Uterus (tissue), 4 donors: ENCODE data around the gene TRIM50. TPM values are rescaled to one million over a fixed set of nuclear protein-coding genes. Genes with fewer than 3 reads are reported as not detected.

Experiments used
- DNase-seq, 2 donors: peaks; one replicate each; pipeline ENCODE4 v3.0.0-alpha.2; 2019 to 2020
- H3K27ac ChIP-seq, 2 donors: fragments of 200-600 bp; sonication (generic); 1 replicate in 1 of 2; 2 replicates in 1 of 2; pipeline ENCODE4 v1.5.1; 2016 to 2018
- H3K27me3 ChIP-seq, 2 donors: fragments of 200-600 bp; sonication (generic); one replicate each; pipeline ENCODE4 v1.5.1; 2018 to 2019; ENCODE audit warnings: control low read depth in 1 of 2
- H3K36me3 ChIP-seq, 2 donors: fragments of 200-600 bp; sonication (generic); one replicate each; pipeline ENCODE4 v1.5.1; 2019; ENCODE audit warnings: control low read depth in 1 of 2
- H3K4me1 ChIP-seq, 2 donors: fragments of 200-600 bp; sonication (generic); one replicate each; pipeline ENCODE4 v1.5.1; 2018 to 2019; ENCODE audit warnings: control low read depth in 1 of 2
- H3K4me3 ChIP-seq, 2 donors: fragments of 200-600 bp; sonication (generic); 1 replicate in 1 of 2; 2 replicates in 1 of 2; pipeline ENCODE4 v1.5.1; 2018 to 2019; ENCODE audit warnings: mild to moderate bottlenecking in 1 of 2
- H3K9me3 ChIP-seq, 2 donors: fragments of 200-600 bp; sonication (generic); one replicate each; pipeline ENCODE4 v1.5.1; 2019; ENCODE audit warnings: control low read depth in 1 of 2
- POLR2A ChIP-seq, 2 donors: fragments of 450-650 bp; IDR thresholded peaks; one replicate each; pipeline ENCODE4 v1.6.1; 2016; ENCODE audit warnings: antibody characterized with exemption in 2 of 2, mild to moderate bottlenecking in 1 of 2, moderate library complexity in 1 of 2
- intact Hi-C: fragments of 100-400 bp; cut with DNase I; formaldehyde crosslinking; loops from one replicate; pipeline ENCODE4 v1.15.1; 2023; ENCODE audit warnings: low total_unique reads
- total RNA-seq, 4 donors: library from RNA; depleted of rRNA in 3 of 4; stranded (reverse); fragments of >200 nt in 3 of 4; gene quantifications; one replicate each; pipeline versions ENCODE4 v1.1.0 to v1.2.4, GENCODE V29; 2014 to 2023
- TF ChIP-seq, protein P1 (sequence below), 4 experiments: fragments of 200-600 bp in 2 of 4; fragments of 450-650 bp in 2 of 4; sonication (generic) in 2 of 4; IDR thresholded peaks; one replicate each; pipeline ENCODE4 v1.5.1; 2016 to 2019; ENCODE audit warnings: antibody characterized with exemption in 4 of 4, mild to moderate bottlenecking in 2 of 4, moderate library complexity in 1 of 4
- donor health status: DM: yes; HTN: yes; CAD: no.

TRIM50 gene
- total RNA-seq, 4 donors from 2014 or later = 0.21 TPM; not detected in 3

GRCh38 chr7:73343671-73344380 lies 15.9 kb upstream of the TRIM50 start:
- Histone ChIP-seq H3K9me3 (no peaks in the 10 kb centered on the region), H3K36me3 (no peaks in the 10 kb centered on the region), H3K27ac (no peak overlapping the region), H3K27me3 (no peaks in the 10 kb centered on the region), H3K4me3 (no peak overlapping the region), H3K4me1 (no peaks in the 10 kb centered on the region)
- no peak for DNase-seq
- TF ChIP-seq, protein P1, sequence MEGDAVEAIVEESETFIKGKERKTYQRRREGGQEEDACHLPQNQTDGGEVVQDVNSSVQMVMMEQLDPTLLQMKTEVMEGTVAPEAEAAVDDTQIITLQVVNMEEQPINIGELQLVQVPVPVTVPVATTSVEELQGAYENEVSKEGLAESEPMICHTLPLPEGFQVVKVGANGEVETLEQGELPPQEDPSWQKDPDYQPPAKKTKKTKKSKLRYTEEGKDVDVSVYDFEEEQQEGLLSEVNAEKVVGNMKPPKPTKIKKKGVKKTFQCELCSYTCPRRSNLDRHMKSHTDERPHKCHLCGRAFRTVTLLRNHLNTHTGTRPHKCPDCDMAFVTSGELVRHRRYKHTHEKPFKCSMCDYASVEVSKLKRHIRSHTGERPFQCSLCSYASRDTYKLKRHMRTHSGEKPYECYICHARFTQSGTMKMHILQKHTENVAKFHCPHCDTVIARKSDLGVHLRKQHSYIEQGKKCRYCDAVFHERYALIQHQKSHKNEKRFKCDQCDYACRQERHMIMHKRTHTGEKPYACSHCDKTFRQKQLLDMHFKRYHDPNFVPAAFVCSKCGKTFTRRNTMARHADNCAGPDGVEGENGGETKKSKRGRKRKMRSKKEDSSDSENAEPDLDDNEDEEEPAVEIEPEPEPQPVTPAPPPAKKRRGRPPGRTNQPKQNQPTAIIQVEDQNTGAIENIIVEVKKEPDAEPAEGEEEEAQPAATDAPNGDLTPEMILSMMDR (IDR thresholded peaks at IDR 0.05) = no peak
- TF ChIP-seq POLR2A (IDR thresholded peaks at IDR 0.05) = no peak
- intact Hi-C loops = no loop called here

DNA sequence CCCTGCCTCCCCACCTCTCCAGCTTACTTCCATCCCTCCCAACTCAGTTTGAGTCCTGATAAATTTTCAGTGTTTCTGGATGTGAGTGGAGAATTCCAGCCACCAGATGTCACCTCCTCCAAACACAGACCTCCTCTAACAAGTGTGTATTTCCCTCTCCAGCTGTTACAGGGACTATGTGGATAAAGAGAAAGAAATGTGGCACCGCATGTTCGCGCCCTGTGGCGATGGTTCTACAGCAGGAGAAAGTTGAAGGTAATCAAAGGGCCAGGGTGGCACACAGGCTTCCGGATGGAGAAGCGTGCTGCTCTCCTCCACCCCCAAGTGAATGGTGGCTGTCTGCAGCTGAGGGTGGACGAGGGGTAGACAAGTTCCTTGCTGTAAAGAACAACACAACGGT lies 14.8 kb upstream of the TRIM50 start:
- Histone ChIP-seq H3K27me3 (no peaks in the 10 kb centered on the region), H3K4me1 (no peaks in the 10 kb centered on the region), H3K27ac (no peak overlapping the region), H3K4me3 (no peak overlapping the region), H3K9me3 (no peaks in the 10 kb centered on the region), H3K36me3 (no peaks in the 10 kb centered on the region)
- DNase-seq = peak; percentile 21 to 25
- intact Hi-C loops = no loop called here
- TF ChIP-seq POLR2A (IDR thresholded peaks at IDR 0.05) = no peak
- TF ChIP-seq, protein P1 (IDR thresholded peaks at IDR 0.05) = peak; percentile 42 to 68 (median 49)

DNA sequence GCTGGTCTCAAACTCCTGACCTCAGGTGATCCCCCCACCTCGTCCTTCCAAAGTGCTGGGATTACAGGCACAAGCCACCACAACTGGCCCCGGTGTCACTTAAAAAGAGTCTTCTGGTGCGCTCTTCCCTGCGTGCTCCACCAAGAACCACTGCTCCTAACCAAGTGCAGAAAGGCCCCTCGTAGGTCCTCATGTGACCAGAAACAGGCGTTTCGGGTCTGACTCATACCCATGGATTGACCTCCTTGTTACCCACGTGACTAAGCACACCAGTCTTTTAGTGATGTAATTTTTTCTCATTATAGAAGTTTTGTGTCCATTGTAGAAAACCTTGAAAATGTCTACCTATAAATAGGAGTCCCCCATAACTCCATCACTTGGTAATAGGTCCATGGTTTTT lies 14.0 kb upstream of the TRIM50 start:
- TF ChIP-seq POLR2A (IDR thresholded peaks at IDR 0.05) = no peak
- TF ChIP-seq, protein P1 (IDR thresholded peaks at IDR 0.05) = no peak
- no peaks in the 10 kb centered on the region for H3K4me1 ChIP-seq
- no peak overlapping the region for H3K27ac ChIP-seq
- H3K27me3 ChIP-seq = no peaks in the 10 kb centered on the region
- no peak overlapping the region for H3K4me3 ChIP-seq
- DNase-seq = no peak
- intact Hi-C loops = no loop called here
- no peaks in the 10 kb centered on the region for H3K9me3 ChIP-seq
- H3K36me3 ChIP-seq = no peaks in the 10 kb centered on the region

- no peaks in the 10 kb centered on the region for H3K4me1 ChIP-seq
- no peaks in the 10 kb centered on the region for H3K9me3 ChIP-seq
- no peak for TF ChIP-seq POLR2A (IDR thresholded peaks at IDR 0.05)
- TF ChIP-seq, protein P1 (IDR thresholded peaks at IDR 0.05) = no peak
- no peak for DNase-seq
- no peaks in the 10 kb centered on the region for H3K27me3 ChIP-seq
- no peak overlapping the region for H3K27ac ChIP-seq
- H3K4me3 ChIP-seq = no peak overlapping the region
- H3K36me3 ChIP-seq = no peaks in the 10 kb centered on the region
- intact Hi-C loops = no loop called here
Observed at GRCh38 chr7:73340514-73340913, 12.6 kb upstream of the TRIM50 start.

DNA sequence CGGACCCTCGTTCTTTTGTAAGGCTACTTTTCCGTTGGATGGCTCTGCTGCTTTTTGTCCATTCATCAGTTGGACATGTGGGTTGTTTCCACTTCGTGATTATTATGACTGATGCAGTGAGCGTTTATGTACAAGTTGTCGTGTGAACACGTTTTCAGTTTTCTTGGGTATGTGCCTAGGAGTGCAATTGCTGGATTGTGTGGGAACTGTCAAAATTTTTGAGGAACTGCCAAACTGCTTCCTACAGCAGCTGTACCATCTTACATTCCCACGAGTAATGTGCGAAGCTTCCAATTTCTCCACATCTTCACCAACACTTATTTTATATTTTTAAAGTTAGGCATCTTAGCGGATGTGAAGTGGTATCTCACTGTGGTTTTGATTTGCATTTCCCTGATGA lies 10.4 kb upstream of the TRIM50 start:
- no peak overlapping the region for H3K27ac ChIP-seq
- no peaks in the 10 kb centered on the region for H3K9me3 ChIP-seq
- no peaks in the 10 kb centered on the region for H3K36me3 ChIP-seq
- H3K4me3 ChIP-seq = no peak overlapping the region
- no peak for TF ChIP-seq POLR2A (IDR thresholded peaks at IDR 0.05)
- TF ChIP-seq, protein P1 (IDR thresholded peaks at IDR 0.05) = no peak
- intact Hi-C loops = no loop called here
- DNase-seq = no peak
- H3K4me1 ChIP-seq = no peaks in the 10 kb centered on the region
- H3K27me3 ChIP-seq = no peaks in the 10 kb centered on the region
